Posterior cingulate gyrus (tissue), 11 donors: ENCODE results near the gene PRIM1.
"Not testable (repeated sequence)": the region's sequence is repeated elsewhere in the genome, so short reads cannot be mapped to it uniquely, and the experiment has no call there.

Source experiments
- DNase-seq, 10 donors: peaks; one replicate each; pipeline versions ENCODE4 v3.0.0 to v3.0.0-alpha.2; 2020 to 2021; ENCODE audit warnings: mixed read lengths in 3 of 10
- intact Hi-C: fragments of 100-400 bp; cut with DNase I; formaldehyde crosslinking; loops from one replicate; pipeline ENCODE4 v1.15.1; 2023

PRIM1 gene

GRCh38 chr12:56751712-56752598, at the start of gene PRIM1:
Gene PRIM1, minus strand, starts transcription at chr12:56752323. Its CDS starts 25 bp downstream, at chr12:56752298.
- intact Hi-C loops = no loop called here
- peak; percentile 74 to 98 (median 82) for DNase-seq

DNA sequence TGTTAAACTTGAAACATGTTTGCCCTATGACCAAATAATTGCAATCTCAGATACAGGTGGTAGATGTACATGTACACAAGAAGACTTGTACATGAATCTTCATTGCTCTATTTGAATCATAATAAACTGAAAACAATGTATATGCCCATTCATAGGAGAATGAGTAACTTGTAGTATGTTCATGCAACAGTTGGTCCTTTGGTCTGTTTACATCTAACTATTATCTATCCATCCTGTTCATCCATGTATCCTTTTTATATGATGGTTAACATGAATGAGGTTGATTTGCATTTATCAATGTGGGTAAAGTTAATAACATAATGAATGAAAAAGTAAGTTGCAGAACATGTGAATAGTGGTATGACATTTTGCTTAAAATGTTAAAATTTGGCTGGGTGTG, 48.1 kb upstream of the PRIM1 start:
- intact Hi-C loops = no loop called here
- DNase-seq = no peak

GRCh38 chr12:56799345-56799744, 47.2 kb upstream of the PRIM1 start:
- intact Hi-C loops, DNase-seq: not testable (repeated sequence)

GRCh38 chr12:56795791-56796190, 43.7 kb upstream of the PRIM1 start:
- DNase-seq, intact Hi-C loops: not testable (repeated sequence)

DNA sequence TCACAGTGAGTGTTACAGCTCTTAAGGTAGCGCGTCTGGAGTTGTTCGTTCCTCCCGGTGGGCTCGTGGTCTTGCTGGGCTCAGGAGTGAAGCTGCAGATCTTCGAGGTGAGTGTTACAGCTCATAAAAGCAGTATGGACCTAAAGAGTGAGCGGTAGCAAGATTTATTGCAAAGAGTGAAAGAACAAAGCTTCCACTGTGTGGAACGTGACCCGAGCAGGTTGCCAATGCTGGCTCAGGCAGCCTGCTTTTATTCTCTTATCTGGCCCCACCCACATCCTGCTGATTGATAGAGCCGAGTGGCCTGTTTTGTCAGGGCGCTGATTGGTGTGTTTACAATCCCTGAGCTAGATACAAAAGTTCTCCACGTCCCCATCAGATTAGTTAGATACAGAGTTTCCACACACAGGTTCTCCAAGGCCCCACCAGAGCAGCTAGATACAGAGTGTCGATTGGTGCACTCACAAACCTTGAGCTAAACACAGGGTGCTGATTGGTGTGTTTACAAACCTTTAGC, 43.0 kb upstream of the PRIM1 start:
- DNase-seq, intact Hi-C loops: not testable (repeated sequence)

DNA sequence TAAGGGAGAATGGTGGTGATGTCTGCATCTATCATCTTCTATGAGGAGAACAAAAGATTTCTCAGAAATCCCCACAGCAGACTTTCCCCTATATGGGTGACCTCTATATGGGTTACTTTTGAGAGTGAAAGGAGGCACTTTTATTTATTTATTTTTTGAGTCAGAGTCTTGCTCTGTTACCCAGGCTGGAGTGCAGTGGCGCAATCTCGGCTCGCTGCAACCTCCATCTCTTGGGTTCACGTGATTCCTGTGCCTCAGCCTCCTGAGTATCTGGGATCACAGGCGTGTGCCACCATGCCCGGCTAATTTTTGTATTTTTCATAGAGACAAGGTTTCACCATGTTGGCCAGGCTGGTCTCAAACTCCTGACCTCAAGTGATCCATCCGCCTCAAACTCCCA, 41.0 kb upstream of the PRIM1 start:
- DNase-seq, intact Hi-C loops: not testable (repeated sequence)

DNA sequence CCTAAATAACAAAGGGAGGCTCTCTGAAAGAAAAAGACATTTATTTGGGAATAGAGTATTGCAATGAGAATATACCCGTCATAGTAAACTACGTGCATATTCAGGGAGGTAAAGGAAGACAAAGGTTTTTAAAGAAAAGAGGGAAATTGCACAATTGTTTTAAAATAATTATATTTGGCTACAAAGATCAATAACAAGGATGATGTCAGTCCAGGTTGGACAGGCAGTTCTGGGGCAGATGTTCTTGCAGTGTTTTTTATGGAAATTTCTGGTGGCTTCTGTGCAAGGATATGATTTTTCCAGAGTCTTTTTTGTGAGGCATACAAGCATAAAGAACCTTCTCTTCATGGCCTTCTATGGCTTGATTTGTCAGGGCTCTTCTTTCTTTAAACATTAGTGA, 40.6 kb upstream of the PRIM1 start:
- no peak for DNase-seq

GRCh38 chr12:56789429-56789828, 37.3 kb upstream of the PRIM1 start:
- DNase-seq, intact Hi-C loops: not testable (repeated sequence)

More for the DNA sequence above, 40.6 kb upstream of the PRIM1 start:
- intact Hi-C loops = no loop called here

DNA sequence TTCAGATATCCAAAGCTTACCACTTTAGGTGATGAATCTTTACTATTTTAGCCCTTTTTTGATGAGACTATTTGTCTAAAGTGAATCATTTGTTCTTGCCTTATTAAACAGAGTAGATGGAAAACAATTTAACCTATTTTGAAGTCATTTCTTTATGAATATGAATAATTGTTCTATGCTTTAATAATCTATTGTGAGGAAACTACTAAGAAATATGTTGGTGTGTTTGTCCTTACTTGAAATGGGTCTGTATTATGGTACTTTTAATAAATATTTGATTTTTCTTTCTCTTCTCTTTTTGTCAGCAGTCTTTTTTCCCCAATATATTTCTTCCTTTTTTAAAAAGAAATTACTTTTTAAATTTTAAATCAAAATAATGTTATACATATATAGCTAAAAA, 35.4 kb upstream of the PRIM1 start:
- no peak for DNase-seq
- intact Hi-C loops = no loop called here

- DNase-seq = no peak
- intact Hi-C loops = no loop called here
Observed at GRCh38 chr12:56785874-56786273, 33.8 kb upstream of the PRIM1 start.

DNA sequence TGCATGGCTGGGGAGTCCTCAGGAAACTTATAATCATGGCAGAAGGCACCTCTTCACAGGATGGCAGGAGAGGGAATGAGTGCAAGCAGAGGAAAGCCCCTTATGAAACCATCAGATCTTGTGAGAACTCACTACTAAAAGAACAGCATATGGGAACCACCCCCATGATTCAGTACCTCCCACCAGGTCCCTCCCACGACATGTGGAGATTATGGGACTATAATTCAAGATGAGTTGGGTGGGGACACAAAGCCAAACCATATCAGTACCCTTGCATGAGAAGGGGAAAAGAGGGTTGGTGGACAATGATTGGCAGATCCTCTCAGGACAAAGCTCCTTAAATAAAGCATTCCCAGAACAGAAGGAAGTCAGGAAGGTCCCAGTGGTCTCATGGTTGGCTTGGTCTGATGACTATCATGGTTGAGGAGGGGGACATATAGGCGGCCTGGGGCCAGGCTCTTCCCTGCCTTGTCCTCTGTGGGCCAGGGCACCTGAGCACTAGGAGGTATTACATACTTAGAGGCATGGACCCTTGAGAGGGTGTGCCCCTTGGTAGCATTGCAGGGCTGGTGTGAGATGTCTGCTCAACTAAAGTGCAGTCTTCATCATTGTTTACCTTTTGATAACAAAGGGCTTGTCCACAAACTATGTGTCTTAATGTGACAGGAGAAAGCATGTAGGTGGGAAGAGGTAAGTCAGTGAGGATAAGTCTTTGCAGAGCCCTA, 33.2 kb upstream of the PRIM1 start:
- intact Hi-C loops = no loop called here
- DNase-seq = no peak

DNA sequence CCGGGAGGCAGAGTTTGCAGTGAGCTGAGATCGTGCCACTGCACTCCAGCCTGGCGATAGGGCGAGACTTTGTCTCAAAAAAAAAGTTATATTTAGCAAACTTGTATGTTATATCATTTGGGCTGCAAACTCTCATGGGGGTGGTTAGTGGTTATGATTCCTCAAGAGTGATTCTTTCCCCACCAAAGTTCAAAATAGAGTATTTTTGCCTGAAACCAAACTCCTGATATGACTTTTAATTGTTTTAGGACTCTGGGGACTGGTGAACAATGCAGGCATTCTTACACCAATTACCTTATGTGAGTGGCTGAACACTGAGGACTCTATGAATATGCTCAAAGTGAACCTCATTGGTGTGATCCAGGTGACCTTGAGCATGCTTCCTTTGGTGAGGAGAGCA, 29.6 kb upstream of the PRIM1 start:
- no peak for DNase-seq
- intact Hi-C loops = no loop called here

- intact Hi-C loops = no loop called here
- no peak for DNase-seq
Observed at GRCh38 chr12:56778756-56779155, 26.6 kb upstream of the PRIM1 start.

DNA sequence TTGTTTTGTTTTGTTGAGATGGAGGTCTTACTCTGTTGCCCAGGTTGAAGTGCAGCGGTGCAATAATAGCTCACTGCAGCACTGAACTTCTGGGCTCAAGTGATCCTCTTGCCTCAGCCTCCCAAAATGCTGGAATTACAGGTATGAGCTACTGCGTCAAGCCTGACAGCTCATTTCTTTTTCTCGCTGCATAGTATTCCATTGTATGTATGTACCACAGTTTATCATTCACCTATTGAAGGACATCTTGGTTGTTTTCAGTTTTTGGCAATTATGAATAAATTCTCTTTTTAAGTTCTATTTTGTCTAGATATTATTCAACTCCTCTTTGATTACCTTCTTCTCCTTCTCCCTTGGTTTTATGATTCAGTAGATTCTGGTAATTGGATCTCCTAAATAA, 24.5 kb upstream of the PRIM1 start:
- no peak for DNase-seq
- intact Hi-C loops = no loop called here

- intact Hi-C loops = no loop called here
- no peak for DNase-seq
Observed at GRCh38 chr12:56775638-56776037, 23.5 kb upstream of the PRIM1 start.

GRCh38 chr12:56773113-56773512, 21.0 kb upstream of the PRIM1 start:
- no peak for DNase-seq
- intact Hi-C loops = no loop called here

DNA sequence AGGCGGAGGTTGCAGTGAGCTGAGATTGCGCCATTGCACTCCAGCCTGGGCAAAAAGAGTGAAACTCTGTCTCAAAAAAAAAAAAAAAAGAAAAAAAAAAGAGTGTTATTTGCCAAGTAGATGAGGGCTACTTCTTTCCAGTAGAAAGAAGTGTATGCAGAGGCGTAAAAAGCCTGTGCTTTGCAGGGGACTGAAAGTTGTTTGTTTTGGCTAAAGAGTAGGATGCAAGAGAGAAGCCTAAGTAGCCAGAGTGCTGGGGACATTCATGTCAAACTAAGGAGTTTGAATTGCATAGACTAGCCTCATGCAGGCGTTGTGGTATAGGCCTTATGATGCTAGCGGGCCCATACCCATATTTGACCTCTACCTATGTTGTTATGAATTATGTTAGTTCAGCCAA, 20.5 kb upstream of the PRIM1 start:
- DNase-seq = no peak
- intact Hi-C loops = no loop called here

GRCh38 chr12:56769868-56770267, 17.7 kb upstream of the PRIM1 start:
- intact Hi-C loops = no loop called here
- no peak for DNase-seq

DNA sequence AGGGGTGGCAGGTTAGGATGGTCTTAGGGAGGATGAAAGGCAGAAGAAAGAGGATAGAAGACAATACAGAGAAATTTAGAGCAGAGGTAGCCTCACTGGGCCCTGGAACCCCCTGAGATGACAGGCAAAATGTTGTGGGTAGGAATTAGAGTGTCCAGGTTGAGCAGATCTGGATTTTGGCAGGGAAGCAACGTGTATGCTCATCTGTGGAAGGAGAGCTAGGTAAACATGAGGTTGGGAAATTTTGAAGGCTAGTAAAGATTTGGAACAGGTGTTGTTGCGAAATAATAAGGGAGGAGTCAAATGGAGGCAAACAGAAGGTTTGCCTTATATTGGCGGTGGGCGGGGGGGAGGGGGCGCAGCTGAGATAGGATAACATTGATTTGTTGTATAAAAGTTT, 16.3 kb upstream of the PRIM1 start:
- intact Hi-C loops = no loop called here

GRCh38 chr12:56766535-56766934, 14.4 kb upstream of the PRIM1 start:
- intact Hi-C loops = no loop called here
- no peak for DNase-seq

More for the DNA sequence above, 16.3 kb upstream of the PRIM1 start:
- no peak for DNase-seq
